Mesenchymal stem cell (in vitro differentiated cells and primary cell): ENCODE results near the gene ZNF236. TPM values are rescaled to one million over a fixed set of nuclear protein-coding genes. Genes with fewer than 3 reads are reported as not detected.
"Not testable (repeated sequence)": the region's sequence is repeated elsewhere in the genome, so short reads cannot be mapped to it uniquely, and the experiment has no call there.

ENCODE experiments used
- DNase-seq: peaks from one replicate; pipeline ENCODE4 v3.0.0-alpha.2; 2013
- H2AFZ ChIP-seq: one replicate; pipeline ENCODE4 v1.6.1; 2013; ENCODE audit warnings: low read depth, mild to moderate bottlenecking, control low read depth, inconsistent platforms, low read length, moderate library complexity
- H2AK5ac ChIP-seq: 2 replicates; pipeline ENCODE4 v1.6.1; 2013; ENCODE audit warnings: low read length, moderate library complexity, mild to moderate bottlenecking, inconsistent platforms; ENCODE audit not compliant: severe bottlenecking
- H2BK120ac ChIP-seq: one replicate; pipeline ENCODE4 v1.6.1; 2013; ENCODE audit warnings: low read depth, mild to moderate bottlenecking, inconsistent platforms, low read length, moderate library complexity
- H2BK12ac ChIP-seq, 2 experiments: one replicate each; pipeline ENCODE4 v1.6.1; 2013; ENCODE audit warnings: inconsistent platforms in 2 of 2, low read length in 2 of 2, mild to moderate bottlenecking in 2 of 2, moderate library complexity in 2 of 2, control low read depth in 1 of 2
- H2BK15ac ChIP-seq: one replicate; pipeline ENCODE4 v1.6.1; 2013; ENCODE audit warnings: mild to moderate bottlenecking, low read depth, inconsistent platforms; ENCODE audit not compliant: poor library complexity, severe bottlenecking
- H2BK5ac ChIP-seq: 2 replicates; pipeline ENCODE4 v1.6.1; 2013; ENCODE audit warnings: low read depth, mild to moderate bottlenecking, low read length, control low read depth, inconsistent platforms; ENCODE audit not compliant: poor library complexity, severe bottlenecking
- H3K14ac ChIP-seq, 2 experiments: one replicate each; pipeline ENCODE4 v1.6.1; 2013; ENCODE audit warnings: inconsistent platforms in 2 of 2, low read length in 2 of 2, control low read depth in 1 of 2, mild to moderate bottlenecking in 1 of 2, moderate library complexity in 1 of 2
- H3K18ac ChIP-seq, 2 experiments: one replicate each; pipeline ENCODE4 v1.6.1; 2013; ENCODE audit warnings: inconsistent platforms in 2 of 2, low read length in 2 of 2, control low read depth in 1 of 2, low read depth in 1 of 2, mild to moderate bottlenecking in 1 of 2
- H3K23ac ChIP-seq, 2 experiments: one replicate each; pipeline ENCODE4 v1.6.1; 2013; ENCODE audit warnings: inconsistent platforms in 2 of 2, low read length in 2 of 2, mild to moderate bottlenecking in 2 of 2, moderate library complexity in 2 of 2, control low read depth in 1 of 2
- H3K27ac ChIP-seq: 2 replicates; pipeline ENCODE4 v1.5.1; 2013; ENCODE audit warnings: mild to moderate bottlenecking, moderate library complexity, low read length, control low read depth, inconsistent platforms; ENCODE audit not compliant: poor library complexity, severe bottlenecking
- H3K27me3 ChIP-seq, 2 experiments: 2 replicates each; pipeline versions ENCODE4 v1.6.1 to v1.7.0; 2013; ENCODE audit warnings: low read length in 2 of 2, mild to moderate bottlenecking in 2 of 2, moderate library complexity in 2 of 2, control low read depth in 1 of 2, inconsistent platforms in 1 of 2; ENCODE audit not compliant: control insufficient read depth in 1 of 2, insufficient read depth in 1 of 2
- H3K36me3 ChIP-seq, 2 experiments: 2 replicates each; pipeline versions ENCODE4 v1.6.1 to v1.7.0; 2013; ENCODE audit warnings: low read length in 2 of 2, control low read depth in 1 of 2, inconsistent platforms in 1 of 2, low read depth in 1 of 2, mild to moderate bottlenecking in 1 of 2; ENCODE audit not compliant: insufficient read depth in 2 of 2, control insufficient read depth in 1 of 2
- H3K4ac ChIP-seq, 2 experiments: one replicate each; pipeline ENCODE4 v1.6.1; 2013; ENCODE audit warnings: inconsistent platforms in 2 of 2, low read length in 2 of 2, mild to moderate bottlenecking in 2 of 2, moderate library complexity in 2 of 2, control low read depth in 1 of 2, low read depth in 1 of 2
- H3K4me1 ChIP-seq: 2 replicates; pipeline ENCODE4 v1.6.1; 2013; ENCODE audit warnings: low read depth, low read length, control low read depth; ENCODE audit not compliant: control insufficient read depth, insufficient read depth
- H3K4me2 ChIP-seq: 2 replicates; pipeline ENCODE4 v1.6.1; 2013; ENCODE audit warnings: low read length, mild to moderate bottlenecking, inconsistent platforms; ENCODE audit not compliant: poor library complexity, severe bottlenecking
- H3K4me3 ChIP-seq, 2 experiments: 2 replicates each; pipeline versions ENCODE4 v1.5.1 to v1.7.0; 2013; ENCODE audit warnings: low read length in 2 of 2, mild to moderate bottlenecking in 2 of 2, control low read depth in 1 of 2, low read depth in 1 of 2; ENCODE audit not compliant: insufficient read depth in 1 of 2
- H3K79me1 ChIP-seq: replicated peaks from 2 replicates; pipeline ENCODE4 v1.6.1; 2013; ENCODE audit warnings: mild to moderate bottlenecking, control low read depth, low read length, inconsistent platforms; ENCODE audit not compliant: poor library complexity, severe bottlenecking
- H3K9ac ChIP-seq: 2 replicates; pipeline ENCODE4 v1.7.0; 2013; ENCODE audit warnings: mild to moderate bottlenecking, low read length, moderate library complexity
- H3K9me3 ChIP-seq: 2 replicates; pipeline ENCODE4 v1.7.0; 2013; ENCODE audit warnings: mild to moderate bottlenecking, low read length; ENCODE audit not compliant: control insufficient read depth
- H4K8ac ChIP-seq: one replicate; pipeline ENCODE4 v1.6.1; 2013; ENCODE audit warnings: inconsistent platforms, mild to moderate bottlenecking, low read length, moderate library complexity
- H4K91ac ChIP-seq: one replicate; pipeline ENCODE4 v1.6.1; 2013; ENCODE audit warnings: mild to moderate bottlenecking, low read length, inconsistent platforms
- WGBS: methylation state at CpG from one replicate; pipeline ENCODE4 v1.1.7; 2013; ENCODE audit warnings: mixed read lengths; 5-methylcytosine and 5-hydroxymethylcytosine counted together
- small RNA-seq: library from polyadenylated mRNA; stranded (forward); fragments of <200 nt; extraction: miRNeasy Mini kit (QIAGEN cat#:217004); gene quantifications from one replicate; pipeline ENCODE3, GENCODE V24; 2013; ENCODE audit warnings: low read depth

Gene ZNF236

GRCh38 chr18:77018650-77019049 lies 196.3 kb downstream of the ZNF236 start:
- H4K91ac ChIP-seq, H2BK15ac ChIP-seq, H3K27me3 ChIP-seq, H3K9me3 ChIP-seq, H3K14ac ChIP-seq, H3K4me2 ChIP-seq, H2AK5ac ChIP-seq, H3K4ac ChIP-seq, DNase-seq, H3K4me1 ChIP-seq, H2BK120ac ChIP-seq, H2AFZ ChIP-seq, H3K18ac ChIP-seq, H2BK12ac ChIP-seq, H3K23ac ChIP-seq, H4K8ac ChIP-seq, H3K4me3 ChIP-seq, H3K9ac ChIP-seq, H3K27ac ChIP-seq, H2BK5ac ChIP-seq: not testable (repeated sequence)
- peaks cover 12% of the 10 kb centered on the region for H3K79me1 ChIP-seq
- H3K36me3 ChIP-seq: peaks cover 23 to 24% of the 10 kb centered on the region in 2 experiments

- 94% methylated on average over 9 of the region's 9 CpGs for WGBS
- Histone ChIP-seq H3K27ac (no peak overlapping the region), H3K36me3 (peaks cover 27% of the 10 kb centered on the region in 2 experiments)
Observed at GRCh38 chr18:77019641-77020040, 197.3 kb downstream of the ZNF236 start.

More at GRCh38 chr18:77019641-77020040, 197.3 kb downstream of the ZNF236 start:
- no peak overlapping the region for H2AFZ ChIP-seq
- no peak overlapping the region for H2BK12ac ChIP-seq
- H3K23ac ChIP-seq: no peak overlapping the region
- H2BK15ac ChIP-seq: no peak overlapping the region
- no peak overlapping the region for H3K14ac ChIP-seq
- no peak overlapping the region for H3K18ac ChIP-seq
- H3K9ac ChIP-seq: no peak overlapping the region
- no peaks in the 10 kb centered on the region for H3K27me3 ChIP-seq
- no peak for DNase-seq
- no peak overlapping the region for H3K4ac ChIP-seq
- H3K4me1 ChIP-seq: peaks cover 9% of the 10 kb centered on the region
- no peak overlapping the region for H4K8ac ChIP-seq
- H2AK5ac ChIP-seq: no peak overlapping the region
- H3K79me1 ChIP-seq: peaks cover 16% of the 10 kb centered on the region
- H2BK120ac ChIP-seq: no peak overlapping the region
- H2BK5ac ChIP-seq: no peak overlapping the region
- H3K4me2 ChIP-seq: no peak overlapping the region
- no peak overlapping the region for H3K4me3 ChIP-seq
- no peak overlapping the region for H4K91ac ChIP-seq
- H3K9me3 ChIP-seq: no peaks in the 10 kb centered on the region

Small RNA genes within 50 kb of the gene (small RNA-seq; reads per million reads assigned to genes)
- gene RF00017 (not detected), gene RNU6-346P (not detected)
